Measurements from ENCODE around the gene ATRIP. TPM values are rescaled to one million over a fixed set of nuclear protein-coding genes. Genes with fewer than 3 reads are reported as not detected.

Gene ATRIP
- total and polyA plus RNA-seq, 2 of the 4 experiments (the other 2 are of a cell fraction) = 6.8 to 10.8 TPM

GRCh38 chr3:48428088-48428571 is 18.4 kb upstream of the ATRIP start:
- Histone ChIP-seq H3K9ac (ENCODE audit: low read depth, low read length) (peak overlapping the region; percentile 43), H4K20me1 (ENCODE audit: insufficient read depth, low read length) (peaks cover 30% of the 10 kb centered on the region), H3K23ac (ENCODE audit: low read depth, low read length) (peak overlapping the region; percentile 64), H3K79me1 (ENCODE audit: low read depth in 1 of 2, low read length in 2 of 2) (peaks cover 24 to 53% of the 10 kb centered on the region in 2 experiments; a peak in 3 of 4 replicates), H3K9me3 (ENCODE audit: control insufficient read depth, insufficient read depth, low read length) (no peaks in the 10 kb centered on the region), H4K91ac (ENCODE audit: insufficient read depth, low read depth, low read length) (peak overlapping the region; percentile 28; the same call in 1 of the 2 replicates), H2BK5ac (ENCODE audit: low read depth, low read length, poor library complexity, severe bottlenecking) (no peak overlapping the region), H2AK9ac (replicated peaks; ENCODE audit: low read depth, low read length, poor library complexity) (peak overlapping the region; percentile 23), H2BK120ac (ENCODE audit: low read depth, low read length) (no peak overlapping the region; the same call in 1 of the 2 replicates), H3K4me1 (ENCODE audit: control insufficient read depth, insufficient read depth, low read length) (peaks cover 29% of the 10 kb centered on the region), H3K4me2 (ENCODE audit: low read depth, low read length) (peak overlapping the region; percentile 71), H3K4me3 (ENCODE audit: insufficient read depth, low read depth, low read length) (peak overlapping the region; percentile 50), H3K56ac (ENCODE audit: extremely low read depth, insufficient read depth, low read length) (no peak overlapping the region), H2AFZ (replicated peaks; ENCODE audit: low read length, poor library complexity) (peak overlapping the region; percentile 98), H3K9me1 (ENCODE audit: insufficient read depth, low read length) (peaks cover 16% of the 10 kb centered on the region), H3K18ac (ENCODE audit: low read depth, low read length) (no peak overlapping the region), H3K36me3 (ENCODE audit: control insufficient read depth, insufficient read depth, low read length) (peaks cover 15% of the 10 kb centered on the region), H4K5ac (ENCODE audit: low read depth, low read length) (no peak overlapping the region), H3K4ac (ENCODE audit: low read depth, low read length) (peak overlapping the region; percentile 60), H2AK5ac (ENCODE audit: low read depth, low read length) (peak overlapping the region; percentile 64), H3K14ac (replicated peaks; ENCODE audit: low read depth, low read length) (peak overlapping the region; percentile 52; the same call in 1 of the 2 replicates), H4K8ac (ENCODE audit: low read depth in 2 of 2, low read length in 2 of 2) (peak overlapping the region in 1 of 2 experiments; percentile 80; a peak in 1 of 4 replicates), H3K27ac (ENCODE audit: insufficient read depth, low read length) (no peak overlapping the region; the same call in 1 of the 2 replicates), H2BK15ac (ENCODE audit: low read depth, low read length) (no peak overlapping the region), H3K27me3 (ENCODE audit: control insufficient read depth, insufficient read depth, low read length) (no peaks in the 10 kb centered on the region), H2BK20ac (ENCODE audit: low read depth, low read length) (no peak overlapping the region)
- intact Hi-C loops (cut with micrococcal nuclease) = no loop called here
- no peak for TF ChIP-seq CHD1 (IDR thresholded peaks at IDR 0.05; ENCODE audit: low read depth, low read length)
- TF ChIP-seq, protein P1, sequence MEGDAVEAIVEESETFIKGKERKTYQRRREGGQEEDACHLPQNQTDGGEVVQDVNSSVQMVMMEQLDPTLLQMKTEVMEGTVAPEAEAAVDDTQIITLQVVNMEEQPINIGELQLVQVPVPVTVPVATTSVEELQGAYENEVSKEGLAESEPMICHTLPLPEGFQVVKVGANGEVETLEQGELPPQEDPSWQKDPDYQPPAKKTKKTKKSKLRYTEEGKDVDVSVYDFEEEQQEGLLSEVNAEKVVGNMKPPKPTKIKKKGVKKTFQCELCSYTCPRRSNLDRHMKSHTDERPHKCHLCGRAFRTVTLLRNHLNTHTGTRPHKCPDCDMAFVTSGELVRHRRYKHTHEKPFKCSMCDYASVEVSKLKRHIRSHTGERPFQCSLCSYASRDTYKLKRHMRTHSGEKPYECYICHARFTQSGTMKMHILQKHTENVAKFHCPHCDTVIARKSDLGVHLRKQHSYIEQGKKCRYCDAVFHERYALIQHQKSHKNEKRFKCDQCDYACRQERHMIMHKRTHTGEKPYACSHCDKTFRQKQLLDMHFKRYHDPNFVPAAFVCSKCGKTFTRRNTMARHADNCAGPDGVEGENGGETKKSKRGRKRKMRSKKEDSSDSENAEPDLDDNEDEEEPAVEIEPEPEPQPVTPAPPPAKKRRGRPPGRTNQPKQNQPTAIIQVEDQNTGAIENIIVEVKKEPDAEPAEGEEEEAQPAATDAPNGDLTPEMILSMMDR (conservative IDR thresholded peaks at IDR 0.05; ENCODE audit: low read depth, low read length) = no peak
- DNase-seq (no peak), ATAC-seq (ENCODE audit: low read depth) (no peak)
- 3% methylated on average over 4 of the region's 7 CpGs; no CpG with 5 or more reads in 1 of the 2 experiments for WGBS, 2 experiments (ENCODE audit: extremely low coverage in 2 of 2, insufficient read length in 1 of 2)
- no TSS peak for BruUV-seq (replicated peaks)
- dilution Hi-C loops (cut with HindIII; ENCODE audit: low sequenced_read_pairs, unreplicated experiment) = no loop called here
- ChIA-PET POLR2A (ENCODE audit: unreplicated experiment) (no interaction called here), CTCF (no interaction called here)
- in situ Hi-C loops (cut with MboI; ENCODE audit: low sequenced_read_pairs) = no loop called here

All from IMR-90 (cell line).